Epithelial cell of esophagus (primary cell): Measurements from ENCODE around the gene PJA1.

ENCODE experiments used
- DNase-seq: peaks from one replicate; pipeline ENCODE4 v3.0.0; 2010; ENCODE audit warnings: low read depth
- H3K4me3 ChIP-seq: 2 replicates; pipeline ENCODE4 v1.5.1; 2011; ENCODE audit warnings: mild to moderate bottlenecking, low read length, control low read depth
- CTCF ChIP-seq: IDR thresholded peaks from 2 replicates; pipeline ENCODE4 v1.5.1; 2011; ENCODE audit warnings: low read depth, mild to moderate bottlenecking, low read length, control low read depth, inconsistent platforms; ENCODE audit not compliant: insufficient read depth; ENCODE audit errors: missing control alignments

The PJA1 gene

DNA sequence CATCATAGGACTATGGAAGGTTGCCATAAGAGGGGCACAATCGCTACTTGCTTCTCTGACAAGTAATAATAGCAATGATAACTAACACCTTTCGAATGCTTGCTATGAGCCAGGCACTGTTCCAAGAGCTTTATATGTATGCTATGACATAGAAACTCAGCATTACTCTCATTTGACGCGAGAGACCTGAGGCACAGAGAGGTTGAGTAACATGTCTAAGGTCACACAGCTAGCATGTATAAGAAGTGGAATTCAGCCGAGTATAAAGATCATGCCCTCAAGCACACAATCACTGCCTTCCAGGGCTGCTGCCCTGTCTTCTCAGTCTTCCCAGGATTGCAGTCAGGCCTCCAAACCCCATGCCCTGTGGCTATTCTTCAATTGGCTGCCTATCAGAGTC, 19.5 kb downstream of the PJA1 start:
- DNase-seq = no peak
- TF ChIP-seq CTCF = no peak
- no peak overlapping the region for H3K4me3 ChIP-seq

DNA sequence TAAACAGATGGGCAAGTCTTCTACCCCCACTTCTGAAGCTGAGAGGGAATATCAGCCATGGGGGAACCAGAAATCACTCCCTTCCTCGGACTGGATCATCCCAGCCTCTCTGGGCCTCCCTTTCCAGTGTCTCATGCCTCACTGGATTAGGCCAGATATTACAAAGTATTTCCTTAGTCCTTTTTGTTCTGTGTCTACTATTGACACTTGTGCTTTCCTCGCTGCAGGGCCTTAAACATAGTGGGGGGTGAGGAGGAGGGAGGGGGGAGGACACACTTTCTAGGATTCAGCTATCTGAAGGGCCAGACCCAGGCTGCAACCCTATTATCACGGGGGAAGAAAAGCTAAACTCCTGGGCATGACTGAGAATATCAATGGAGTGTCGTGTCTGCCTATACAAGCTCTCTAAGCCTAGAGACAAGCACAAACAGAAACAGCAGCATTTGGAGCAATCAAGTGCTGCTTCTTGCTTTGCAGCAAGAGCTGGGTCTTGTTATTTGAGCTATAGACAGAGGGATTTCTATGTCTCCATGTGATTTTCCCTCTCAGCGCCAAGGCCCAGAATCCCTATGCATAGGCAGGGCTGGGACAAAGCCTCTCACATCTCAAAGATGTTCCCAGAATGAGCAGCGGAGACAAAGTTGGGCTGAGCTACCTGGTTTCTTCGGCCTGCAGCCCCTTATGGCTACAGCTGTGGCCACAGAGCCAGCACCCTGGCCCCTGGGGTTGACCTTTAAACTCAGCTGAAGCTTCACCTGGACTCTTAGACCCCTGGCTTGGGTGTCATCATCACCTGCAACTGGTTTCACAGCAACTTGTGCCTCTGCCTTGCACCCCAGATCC, 20.2 kb downstream of the PJA1 start:
- no peak for TF ChIP-seq CTCF
- no peak overlapping the region for H3K4me3 ChIP-seq
- DNase-seq = no peak

- no peak overlapping the region for H3K4me3 ChIP-seq
- TF ChIP-seq CTCF = no peak
- DNase-seq = no peak
These were observed 21.7 kb downstream of the PJA1 start for GRCh38 chrX:69143530-69143929.

DNA sequence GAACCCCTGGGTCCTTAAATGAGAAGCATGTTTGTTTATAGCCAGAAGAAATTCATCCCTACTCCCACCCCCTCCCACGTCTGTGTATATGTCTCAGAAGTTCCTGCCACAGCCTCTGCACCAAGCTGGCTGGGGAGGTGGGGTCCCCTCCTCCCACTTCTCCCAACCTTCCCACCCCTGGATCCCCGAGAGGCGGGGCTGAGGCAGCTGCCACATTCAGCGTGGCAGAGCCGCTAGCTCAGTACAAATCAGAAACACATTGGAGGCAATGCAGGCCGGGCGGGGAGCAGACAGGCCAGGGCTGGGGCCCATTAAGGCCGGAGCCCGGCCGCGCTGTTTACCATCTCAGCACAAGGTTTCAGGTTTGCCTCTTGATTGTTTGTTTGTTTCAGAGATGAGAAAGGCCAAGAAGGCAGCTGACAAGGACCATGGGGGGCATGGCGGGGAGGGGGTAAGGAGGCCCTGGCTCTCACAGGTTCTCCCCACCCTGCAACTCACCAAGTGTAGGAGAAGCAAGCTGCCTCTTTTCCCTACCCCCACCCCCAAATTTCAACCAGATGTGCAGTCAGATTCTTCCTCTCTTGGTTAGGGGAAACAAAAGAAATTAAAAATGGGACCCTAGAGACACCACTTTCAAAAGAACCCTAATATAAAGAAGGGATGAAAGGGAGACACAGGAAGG, 22.3 kb downstream of the PJA1 start:
- no peak for DNase-seq
- H3K4me3 ChIP-seq = no peak overlapping the region
- no peak for TF ChIP-seq CTCF

GRCh38 chrX:69140837-69141236, 24.4 kb downstream of the PJA1 start:
- no peak overlapping the region for H3K4me3 ChIP-seq
- TF ChIP-seq CTCF = no peak
- no peak for DNase-seq

- no peak for DNase-seq
- no peak for TF ChIP-seq CTCF
- no peak overlapping the region for H3K4me3 ChIP-seq
These were observed 25.7 kb downstream of the PJA1 start for GRCh38 chrX:69139516-69139915.
